GM18517 (cell line): ENCODE results near the gene NEXMIF.
"Not testable (repeated sequence)": the region's sequence is repeated elsewhere in the genome, so short reads cannot be mapped to it uniquely, and the experiment has no call there.

ENCODE experiments used
- ATAC-seq: cut with Tn5 transposase; IDR thresholded peaks from one replicate; pipeline ENCODE4 v1.9.1; 2021; ENCODE audit warnings: mild to moderate bottlenecking, moderate library complexity; ENCODE audit not compliant: unreplicated experiment

NEXMIF gene

DNA sequence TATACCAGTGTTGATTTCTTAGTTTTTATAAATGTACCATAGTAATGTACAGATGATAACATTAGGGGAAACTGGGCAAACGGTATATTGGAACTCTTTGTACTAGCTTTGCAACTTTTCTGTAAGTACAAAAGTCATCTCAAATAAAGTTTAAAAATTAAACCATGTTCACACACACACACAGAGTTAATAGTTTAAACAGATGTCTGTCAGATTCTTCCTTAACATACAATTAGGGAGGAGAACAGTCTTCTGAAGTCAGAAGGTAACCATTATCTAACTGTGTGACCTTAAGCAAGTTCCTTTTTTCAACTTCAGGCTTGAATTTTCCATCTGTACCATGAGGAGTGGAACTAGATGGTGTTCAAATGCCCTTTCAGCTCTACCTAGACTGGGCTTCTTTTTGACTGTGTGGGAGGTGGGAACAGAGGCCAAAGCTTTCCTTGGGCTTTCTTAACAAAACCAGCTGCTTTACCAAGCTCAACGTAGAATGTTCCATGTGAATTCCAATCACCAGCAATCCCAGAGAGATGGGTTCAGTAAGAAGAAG lies 127.8 kb downstream of the NEXMIF start:
- no peak for ATAC-seq

DNA sequence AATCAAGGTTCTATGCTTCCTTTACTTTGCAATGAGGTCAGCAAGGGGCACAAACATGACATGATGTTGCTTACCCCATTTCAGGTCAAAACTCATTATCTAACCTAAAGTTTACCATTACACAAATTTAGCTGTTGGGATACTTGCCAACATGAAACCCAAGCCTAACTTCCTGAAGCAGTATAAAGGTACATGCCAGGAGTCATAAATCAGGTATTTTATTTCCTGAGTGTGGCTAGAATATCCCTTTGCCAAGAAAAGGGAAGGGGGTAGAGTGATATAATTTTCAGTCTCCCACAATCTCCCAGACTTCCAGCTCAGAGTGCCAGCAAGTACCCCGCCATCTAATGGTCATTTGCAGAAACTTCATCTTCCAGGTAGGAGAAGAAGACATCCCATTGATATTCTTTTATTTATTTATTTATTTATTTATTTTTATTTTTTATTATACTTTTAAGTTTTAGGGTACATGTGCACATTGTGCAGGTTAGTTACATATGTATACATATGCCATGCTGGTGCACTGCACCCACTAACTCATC lies 136.6 kb downstream of the NEXMIF start:
- no peak for ATAC-seq

DNA sequence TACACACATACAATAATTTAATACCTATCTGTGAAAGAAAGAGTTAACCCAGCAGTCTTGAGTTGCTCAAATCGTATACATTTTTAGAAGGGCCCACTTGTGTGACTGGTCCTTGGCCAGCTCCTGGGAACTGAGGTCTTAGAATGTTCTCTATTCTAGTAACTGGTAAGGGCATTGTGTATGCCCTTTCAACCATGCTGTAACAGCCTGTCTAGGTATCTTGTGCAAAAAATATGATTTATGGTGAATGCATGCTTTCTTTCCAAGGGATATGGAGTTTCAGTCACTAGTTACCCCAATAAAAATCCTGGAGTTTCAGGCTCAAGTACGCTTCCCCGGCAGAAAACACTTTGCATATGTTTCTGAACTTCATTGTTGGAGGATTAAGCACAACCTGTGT lies 140.6 kb downstream of the NEXMIF start:
- ATAC-seq: no peak

DNA sequence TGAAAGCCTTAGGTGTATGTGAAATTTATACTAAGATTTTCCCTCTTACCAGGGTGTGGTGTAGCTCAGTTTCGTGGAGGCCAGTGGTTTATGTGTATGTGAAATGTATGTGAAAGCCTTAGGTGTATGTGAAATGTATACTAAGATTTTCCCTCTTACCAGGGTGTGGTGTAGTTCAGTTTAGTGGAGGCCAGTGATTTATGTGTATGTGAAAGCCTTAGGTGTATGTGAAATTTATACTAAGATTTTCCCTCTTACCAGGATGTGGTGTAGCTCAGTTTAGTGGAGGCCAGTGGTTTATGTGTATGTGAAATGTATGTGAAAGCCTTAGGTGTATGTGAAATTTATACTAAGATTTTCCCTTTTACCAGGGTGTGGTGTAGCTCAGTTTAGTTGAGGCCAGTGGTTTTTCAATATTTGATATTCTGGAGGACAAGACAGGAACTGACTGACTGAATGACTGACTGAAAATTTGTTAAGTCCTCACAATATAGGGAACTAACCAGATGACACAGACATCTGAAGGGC lies 143.7 kb downstream of the NEXMIF start:
- no peak for ATAC-seq

DNA sequence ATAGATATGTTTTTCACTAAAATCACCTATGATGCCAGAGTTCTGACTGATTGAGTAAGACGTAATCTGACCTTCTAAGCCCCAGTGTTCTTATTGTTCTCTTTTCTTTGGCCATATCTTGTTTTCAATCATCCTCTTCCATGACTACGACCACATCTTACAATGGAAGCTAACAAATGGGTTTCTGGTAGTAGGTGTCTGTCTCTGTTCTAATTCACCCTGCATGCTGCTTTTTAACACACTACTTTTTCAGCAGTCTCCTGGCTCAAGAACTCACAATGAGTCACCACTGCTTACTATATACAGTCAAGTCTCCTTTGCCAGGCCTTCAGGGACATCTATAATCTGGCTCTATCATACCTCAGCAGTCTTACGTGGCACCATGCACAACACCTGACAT lies 146.1 kb downstream of the NEXMIF start:
- no peak for ATAC-seq

DNA sequence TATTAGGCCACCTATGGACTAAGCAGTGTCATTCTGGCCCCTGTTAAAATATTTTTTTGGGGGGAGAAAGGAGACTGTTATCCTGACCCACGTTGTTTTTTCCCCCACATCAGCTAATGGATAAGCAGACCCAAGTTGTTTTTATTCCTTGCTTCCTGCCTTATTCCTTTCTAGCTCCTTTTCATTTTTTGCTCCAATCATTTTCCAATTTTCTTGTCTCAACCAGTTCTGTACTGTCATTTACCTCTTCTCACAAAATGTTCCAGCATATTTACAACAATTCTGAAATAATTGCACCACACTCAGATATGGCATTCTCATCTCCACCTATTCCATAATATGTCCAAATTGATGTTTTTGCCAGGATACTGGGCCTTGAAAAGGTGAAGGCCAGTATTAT lies 150.3 kb downstream of the NEXMIF start:
- no peak for ATAC-seq

DNA sequence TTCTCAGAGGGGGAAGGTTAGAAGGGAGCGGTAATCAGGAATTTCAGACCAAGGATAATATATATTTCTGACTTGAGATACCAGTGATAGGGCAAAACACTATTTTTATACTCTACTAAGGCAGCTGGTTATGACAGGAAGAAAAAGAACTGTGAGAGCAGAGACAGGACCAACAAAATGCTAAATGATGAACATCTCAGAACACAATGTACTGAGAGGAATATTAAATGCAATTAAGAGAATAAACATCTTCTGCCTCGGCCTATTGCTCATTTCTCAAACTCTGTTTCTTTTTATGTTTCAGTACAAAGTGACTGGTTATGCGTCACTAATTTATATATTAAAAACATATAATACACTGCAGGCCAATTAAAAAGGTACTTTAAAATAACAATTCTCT lies 188.8 kb downstream of the NEXMIF start:
- ATAC-seq: no peak

DNA sequence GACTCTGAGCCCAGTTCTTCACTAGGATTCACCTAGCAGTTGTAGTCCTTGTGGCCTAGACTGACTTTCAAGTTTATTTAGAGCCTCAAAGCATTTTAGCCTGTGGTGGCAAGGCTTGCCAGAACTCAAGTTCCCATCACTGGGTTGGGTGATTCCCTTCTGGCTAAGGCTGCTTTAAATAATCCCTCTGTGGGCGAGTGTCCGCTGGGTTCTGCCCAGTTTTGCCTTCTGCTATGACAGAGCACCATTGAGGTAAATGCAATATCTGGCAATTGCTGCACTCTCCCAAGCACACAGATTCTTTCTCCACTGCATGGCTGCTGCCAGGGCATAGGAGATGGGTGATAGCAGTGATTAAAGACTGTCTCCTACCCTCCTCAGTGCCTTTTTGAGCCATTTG lies 220.0 kb downstream of the NEXMIF start:
- no peak for ATAC-seq

DNA sequence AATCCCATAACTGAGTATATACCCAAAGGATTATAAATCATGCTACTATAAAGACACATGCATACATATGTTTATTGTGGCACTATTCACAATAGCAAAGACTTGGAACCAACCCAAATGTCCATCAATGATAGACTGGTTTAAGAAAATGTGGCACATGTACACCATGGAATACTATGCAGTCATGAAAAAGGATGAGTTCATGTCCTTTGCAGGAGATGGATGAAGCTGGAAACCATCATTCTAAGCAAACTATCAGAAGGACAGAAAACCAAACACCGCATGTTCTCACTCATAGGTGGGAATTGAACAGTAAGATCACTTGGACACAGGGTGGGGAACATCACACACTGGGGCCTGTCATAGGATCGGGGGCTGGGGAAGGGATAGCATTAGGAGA lies 223.9 kb downstream of the NEXMIF start:
- not testable (repeated sequence) for ATAC-seq

DNA sequence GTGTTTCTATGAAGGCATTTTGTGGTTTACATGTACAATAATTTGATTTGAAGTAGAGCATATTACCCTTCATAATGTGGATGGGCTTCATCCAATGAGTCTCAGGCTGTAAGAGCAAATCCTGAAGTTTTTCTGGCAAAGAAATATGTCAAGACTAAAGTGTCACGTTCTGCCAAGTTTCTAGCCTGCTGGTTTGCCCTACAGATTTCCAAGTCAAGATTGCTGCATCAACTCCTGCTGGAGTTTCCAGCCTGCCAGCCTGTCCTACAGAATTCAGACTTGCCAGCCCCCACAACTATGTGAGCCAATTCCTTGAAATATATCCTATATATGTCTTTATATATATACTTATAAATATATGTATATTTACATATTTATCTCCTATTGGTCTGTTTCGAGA lies 240.8 kb downstream of the NEXMIF start:
- no peak for ATAC-seq
